ENCODE data around the gene LIX1. TPM values are rescaled to one million over a fixed set of nuclear protein-coding genes. Genes with fewer than 3 reads are reported as not detected.

LIX1 gene
- total RNA-seq, 1 experiment from 2014 or later: not detected

- H3K4me3 Mint-ChIP-seq: no peak overlapping the region
- CTCF ChIA-PET: interaction anchor here (1.8 kb wide), 1 partner anchor 9 kb away, joined by 5 read pairs; the partner anchor contains the start of gene LIX1
- no peak for ATAC-seq
- POLR2A ChIA-PET: no interaction called here
- no peak for DNase-seq (ENCODE audit: low spot score)
- peaks cover 5% of the 10 kb centered on the region for H3K4me1 Mint-ChIP-seq
- TF ChIP-seq, protein P1, sequence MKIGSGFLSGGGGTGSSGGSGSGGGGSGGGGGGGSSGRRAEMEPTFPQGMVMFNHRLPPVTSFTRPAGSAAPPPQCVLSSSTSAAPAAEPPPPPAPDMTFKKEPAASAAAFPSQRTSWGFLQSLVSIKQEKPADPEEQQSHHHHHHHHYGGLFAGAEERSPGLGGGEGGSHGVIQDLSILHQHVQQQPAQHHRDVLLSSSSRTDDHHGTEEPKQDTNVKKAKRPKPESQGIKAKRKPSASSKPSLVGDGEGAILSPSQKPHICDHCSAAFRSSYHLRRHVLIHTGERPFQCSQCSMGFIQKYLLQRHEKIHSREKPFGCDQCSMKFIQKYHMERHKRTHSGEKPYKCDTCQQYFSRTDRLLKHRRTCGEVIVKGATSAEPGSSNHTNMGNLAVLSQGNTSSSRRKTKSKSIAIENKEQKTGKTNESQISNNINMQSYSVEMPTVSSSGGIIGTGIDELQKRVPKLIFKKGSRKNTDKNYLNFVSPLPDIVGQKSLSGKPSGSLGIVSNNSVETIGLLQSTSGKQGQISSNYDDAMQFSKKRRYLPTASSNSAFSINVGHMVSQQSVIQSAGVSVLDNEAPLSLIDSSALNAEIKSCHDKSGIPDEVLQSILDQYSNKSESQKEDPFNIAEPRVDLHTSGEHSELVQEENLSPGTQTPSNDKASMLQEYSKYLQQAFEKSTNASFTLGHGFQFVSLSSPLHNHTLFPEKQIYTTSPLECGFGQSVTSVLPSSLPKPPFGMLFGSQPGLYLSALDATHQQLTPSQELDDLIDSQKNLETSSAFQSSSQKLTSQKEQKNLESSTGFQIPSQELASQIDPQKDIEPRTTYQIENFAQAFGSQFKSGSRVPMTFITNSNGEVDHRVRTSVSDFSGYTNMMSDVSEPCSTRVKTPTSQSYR (CRISPR knock-in tag; IDR thresholded peaks at IDR 0.05): no peak
- no peak for TF ChIP-seq SOX15 (CRISPR knock-in tag; IDR thresholded peaks at IDR 0.05)
- no peak for TF ChIP-seq ZNF317 (CRISPR knock-in tag; IDR thresholded peaks at IDR 0.05; ENCODE audit: borderline replicate concordance, low read depth)
- TF ChIP-seq ZBTB43 (CRISPR knock-in tag; IDR thresholded peaks at IDR 0.05): no peak
- no peak for TF ChIP-seq HMGA2 (CRISPR knock-in tag; IDR thresholded peaks at IDR 0.05)
- TF ChIP-seq NFYB (CRISPR knock-in tag; conservative IDR thresholded peaks at IDR 0.05; ENCODE audit: low read depth): no peak
- no peak for TF ChIP-seq FOXK1 (CRISPR knock-in tag; IDR thresholded peaks at IDR 0.05)
- TF ChIP-seq SMAD4 (CRISPR knock-in tag; IDR thresholded peaks at IDR 0.05): no peak
- no peak for TF ChIP-seq ATF2 (CRISPR knock-in tag; IDR thresholded peaks at IDR 0.05; ENCODE audit: borderline replicate concordance, low read depth)
- no peak for TF ChIP-seq FOXJ3 (CRISPR knock-in tag; IDR thresholded peaks at IDR 0.05; ENCODE audit: borderline replicate concordance)
- no peak for TF ChIP-seq ZNF263 (CRISPR knock-in tag; IDR thresholded peaks at IDR 0.05; ENCODE audit: low read depth)
- TF ChIP-seq MLX (CRISPR knock-in tag; IDR thresholded peaks at IDR 0.05): no peak
- H3K36me3 Mint-ChIP-seq: no peaks in the 10 kb centered on the region
- H3K9me3 Mint-ChIP-seq: peaks cover 5% of the 10 kb centered on the region; the same call in 1 of the 2 replicates
- no peaks in the 10 kb centered on the region for H3K27me3 Mint-ChIP-seq (ENCODE audit: low read depth)
- no peak overlapping the region for H3K27ac Mint-ChIP-seq
These were observed 9.0 kb upstream of the LIX1 start for GRCh38 chr5:97151370-97151769.

DNA sequence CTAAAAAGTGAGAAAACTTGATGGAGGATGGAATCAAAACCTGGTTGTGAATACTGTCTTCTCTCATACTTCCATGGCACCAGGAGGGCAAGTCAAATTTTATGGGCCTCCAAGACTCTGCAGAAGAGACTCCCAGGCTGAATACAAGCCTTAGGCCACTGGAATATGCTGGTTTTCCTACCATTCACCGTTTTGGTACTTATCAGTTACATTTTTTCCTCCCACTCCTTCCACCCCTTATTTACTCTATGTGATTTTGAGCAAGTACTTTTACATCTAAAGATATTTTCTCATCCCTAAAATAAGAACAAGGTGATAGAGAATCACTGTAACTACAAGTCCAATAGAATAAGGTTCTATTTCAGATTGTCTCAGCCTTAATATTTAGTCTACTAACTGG is 8.0 kb upstream of the LIX1 start:
- DNase-seq (ENCODE audit: low spot score): no peak
- no peak overlapping the region for H3K4me3 Mint-ChIP-seq
- no peak overlapping the region for H3K27ac Mint-ChIP-seq
- peaks cover 4% of the 10 kb centered on the region; the same call in 1 of the 2 replicates for H3K9me3 Mint-ChIP-seq
- CTCF ChIA-PET: interaction anchor here (1.8 kb wide), 1 partner anchor 8 kb away, joined by 5 read pairs; the partner anchor contains the start of gene LIX1
- H3K36me3 Mint-ChIP-seq: no peaks in the 10 kb centered on the region
- POLR2A ChIA-PET: interaction anchor here (0.6 kb wide), 1 partner anchor 124 kb away, joined by 3 read pairs; no protein-coding TSS in a partner anchor
- no peaks in the 10 kb centered on the region for H3K27me3 Mint-ChIP-seq (ENCODE audit: low read depth)
- no peak for ATAC-seq
- peaks cover 5% of the 10 kb centered on the region for H3K4me1 Mint-ChIP-seq
- TF ChIP-seq ZBTB43 (CRISPR knock-in tag; IDR thresholded peaks at IDR 0.05) (no peak), GABPB1 (CRISPR knock-in tag; IDR thresholded peaks at IDR 0.05) (no peak)
- TF ChIP-seq, protein P2, sequence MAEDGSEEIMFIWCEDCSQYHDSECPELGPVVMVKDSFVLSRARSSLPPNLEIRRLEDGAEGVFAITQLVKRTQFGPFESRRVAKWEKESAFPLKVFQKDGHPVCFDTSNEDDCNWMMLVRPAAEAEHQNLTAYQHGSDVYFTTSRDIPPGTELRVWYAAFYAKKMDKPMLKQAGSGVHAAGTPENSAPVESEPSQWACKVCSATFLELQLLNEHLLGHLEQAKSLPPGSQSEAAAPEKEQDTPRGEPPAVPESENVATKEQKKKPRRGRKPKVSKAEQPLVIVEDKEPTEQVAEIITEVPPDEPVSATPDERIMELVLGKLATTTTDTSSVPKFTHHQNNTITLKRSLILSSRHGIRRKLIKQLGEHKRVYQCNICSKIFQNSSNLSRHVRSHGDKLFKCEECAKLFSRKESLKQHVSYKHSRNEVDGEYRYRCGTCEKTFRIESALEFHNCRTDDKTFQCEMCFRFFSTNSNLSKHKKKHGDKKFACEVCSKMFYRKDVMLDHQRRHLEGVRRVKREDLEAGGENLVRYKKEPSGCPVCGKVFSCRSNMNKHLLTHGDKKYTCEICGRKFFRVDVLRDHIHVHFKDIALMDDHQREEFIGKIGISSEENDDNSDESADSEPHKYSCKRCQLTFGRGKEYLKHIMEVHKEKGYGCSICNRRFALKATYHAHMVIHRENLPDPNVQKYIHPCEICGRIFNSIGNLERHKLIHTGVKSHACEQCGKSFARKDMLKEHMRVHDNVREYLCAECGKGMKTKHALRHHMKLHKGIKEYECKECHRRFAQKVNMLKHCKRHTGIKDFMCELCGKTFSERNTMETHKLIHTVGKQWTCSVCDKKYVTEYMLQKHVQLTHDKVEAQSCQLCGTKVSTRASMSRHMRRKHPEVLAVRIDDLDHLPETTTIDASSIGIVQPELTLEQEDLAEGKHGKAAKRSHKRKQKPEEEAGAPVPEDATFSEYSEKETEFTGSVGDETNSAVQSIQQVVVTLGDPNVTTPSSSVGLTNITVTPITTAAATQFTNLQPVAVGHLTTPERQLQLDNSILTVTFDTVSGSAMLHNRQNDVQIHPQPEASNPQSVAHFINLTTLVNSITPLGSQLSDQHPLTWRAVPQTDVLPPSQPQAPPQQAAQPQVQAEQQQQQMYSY (CRISPR knock-in tag; IDR thresholded peaks at IDR 0.05): no peak
- TF ChIP-seq, protein P3, sequence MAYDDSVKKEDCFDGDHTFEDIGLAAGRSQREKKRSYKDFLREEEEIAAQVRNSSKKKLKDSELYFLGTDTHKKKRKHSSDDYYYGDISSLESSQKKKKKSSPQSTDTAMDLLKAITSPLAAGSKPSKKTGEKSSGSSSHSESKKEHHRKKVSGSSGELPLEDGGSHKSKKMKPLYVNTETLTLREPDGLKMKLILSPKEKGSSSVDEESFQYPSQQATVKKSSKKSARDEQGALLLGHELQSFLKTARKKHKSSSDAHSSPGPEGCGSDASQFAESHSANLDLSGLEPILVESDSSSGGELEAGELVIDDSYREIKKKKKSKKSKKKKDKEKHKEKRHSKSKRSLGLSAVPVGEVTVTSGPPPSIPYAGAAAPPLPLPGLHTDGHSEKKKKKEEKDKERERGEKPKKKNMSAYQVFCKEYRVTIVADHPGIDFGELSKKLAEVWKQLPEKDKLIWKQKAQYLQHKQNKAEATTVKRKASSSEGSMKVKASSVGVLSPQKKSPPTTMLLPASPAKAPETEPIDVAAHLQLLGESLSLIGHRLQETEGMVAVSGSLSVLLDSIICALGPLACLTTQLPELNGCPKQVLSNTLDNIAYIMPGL (CRISPR knock-in tag; IDR thresholded peaks at IDR 0.05): no peak
- TF ChIP-seq, protein P4, sequence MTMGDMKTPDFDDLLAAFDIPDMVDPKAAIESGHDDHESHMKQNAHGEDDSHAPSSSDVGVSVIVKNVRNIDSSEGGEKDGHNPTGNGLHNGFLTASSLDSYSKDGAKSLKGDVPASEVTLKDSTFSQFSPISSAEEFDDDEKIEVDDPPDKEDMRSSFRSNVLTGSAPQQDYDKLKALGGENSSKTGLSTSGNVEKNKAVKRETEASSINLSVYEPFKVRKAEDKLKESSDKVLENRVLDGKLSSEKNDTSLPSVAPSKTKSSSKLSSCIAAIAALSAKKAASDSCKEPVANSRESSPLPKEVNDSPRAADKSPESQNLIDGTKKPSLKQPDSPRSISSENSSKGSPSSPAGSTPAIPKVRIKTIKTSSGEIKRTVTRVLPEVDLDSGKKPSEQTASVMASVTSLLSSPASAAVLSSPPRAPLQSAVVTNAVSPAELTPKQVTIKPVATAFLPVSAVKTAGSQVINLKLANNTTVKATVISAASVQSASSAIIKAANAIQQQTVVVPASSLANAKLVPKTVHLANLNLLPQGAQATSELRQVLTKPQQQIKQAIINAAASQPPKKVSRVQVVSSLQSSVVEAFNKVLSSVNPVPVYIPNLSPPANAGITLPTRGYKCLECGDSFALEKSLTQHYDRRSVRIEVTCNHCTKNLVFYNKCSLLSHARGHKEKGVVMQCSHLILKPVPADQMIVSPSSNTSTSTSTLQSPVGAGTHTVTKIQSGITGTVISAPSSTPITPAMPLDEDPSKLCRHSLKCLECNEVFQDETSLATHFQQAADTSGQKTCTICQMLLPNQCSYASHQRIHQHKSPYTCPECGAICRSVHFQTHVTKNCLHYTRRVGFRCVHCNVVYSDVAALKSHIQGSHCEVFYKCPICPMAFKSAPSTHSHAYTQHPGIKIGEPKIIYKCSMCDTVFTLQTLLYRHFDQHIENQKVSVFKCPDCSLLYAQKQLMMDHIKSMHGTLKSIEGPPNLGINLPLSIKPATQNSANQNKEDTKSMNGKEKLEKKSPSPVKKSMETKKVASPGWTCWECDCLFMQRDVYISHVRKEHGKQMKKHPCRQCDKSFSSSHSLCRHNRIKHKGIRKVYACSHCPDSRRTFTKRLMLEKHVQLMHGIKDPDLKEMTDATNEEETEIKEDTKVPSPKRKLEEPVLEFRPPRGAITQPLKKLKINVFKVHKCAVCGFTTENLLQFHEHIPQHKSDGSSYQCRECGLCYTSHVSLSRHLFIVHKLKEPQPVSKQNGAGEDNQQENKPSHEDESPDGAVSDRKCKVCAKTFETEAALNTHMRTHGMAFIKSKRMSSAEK (CRISPR knock-in tag; IDR thresholded peaks at IDR 0.05; ENCODE audit: borderline replicate concordance): no peak
